Measurements from ENCODE around the gene TRIM72.
"Not testable (repeated sequence)": the region's sequence is repeated elsewhere in the genome, so short reads cannot be mapped to it uniquely, and the experiment has no call there.

TRIM72 gene

DNA sequence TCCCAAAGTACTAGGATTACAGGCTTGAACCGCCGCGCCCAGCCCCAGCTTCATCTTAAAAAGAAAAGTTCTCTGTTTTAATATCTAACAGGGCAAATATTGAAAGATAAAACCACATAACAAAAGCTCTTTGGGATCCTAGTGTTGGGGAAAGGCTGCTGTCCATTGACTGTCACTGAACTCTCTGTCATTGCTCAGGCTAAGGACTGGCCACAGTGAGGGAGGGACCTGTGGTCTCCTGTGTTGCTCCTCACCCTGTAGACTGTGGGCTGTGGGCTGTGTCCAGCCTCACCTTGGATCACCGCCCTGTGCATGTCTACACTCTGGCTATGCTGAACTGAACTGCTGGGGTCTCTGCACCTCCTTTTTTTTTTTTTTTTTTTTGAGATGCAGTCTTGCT lies 14.3 kb downstream of the TRIM72 start:
- no peak overlapping the region for H3K4me3 ChIP-seq (replicated peaks; ENCODE audit: low read depth, low read length)
- TF ChIP-seq, protein P1, sequence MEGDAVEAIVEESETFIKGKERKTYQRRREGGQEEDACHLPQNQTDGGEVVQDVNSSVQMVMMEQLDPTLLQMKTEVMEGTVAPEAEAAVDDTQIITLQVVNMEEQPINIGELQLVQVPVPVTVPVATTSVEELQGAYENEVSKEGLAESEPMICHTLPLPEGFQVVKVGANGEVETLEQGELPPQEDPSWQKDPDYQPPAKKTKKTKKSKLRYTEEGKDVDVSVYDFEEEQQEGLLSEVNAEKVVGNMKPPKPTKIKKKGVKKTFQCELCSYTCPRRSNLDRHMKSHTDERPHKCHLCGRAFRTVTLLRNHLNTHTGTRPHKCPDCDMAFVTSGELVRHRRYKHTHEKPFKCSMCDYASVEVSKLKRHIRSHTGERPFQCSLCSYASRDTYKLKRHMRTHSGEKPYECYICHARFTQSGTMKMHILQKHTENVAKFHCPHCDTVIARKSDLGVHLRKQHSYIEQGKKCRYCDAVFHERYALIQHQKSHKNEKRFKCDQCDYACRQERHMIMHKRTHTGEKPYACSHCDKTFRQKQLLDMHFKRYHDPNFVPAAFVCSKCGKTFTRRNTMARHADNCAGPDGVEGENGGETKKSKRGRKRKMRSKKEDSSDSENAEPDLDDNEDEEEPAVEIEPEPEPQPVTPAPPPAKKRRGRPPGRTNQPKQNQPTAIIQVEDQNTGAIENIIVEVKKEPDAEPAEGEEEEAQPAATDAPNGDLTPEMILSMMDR (IDR thresholded peaks at IDR 0.05; ENCODE audit: low read length, missing control alignments) = no peak
- no peak for DNase-seq (ENCODE audit: low read depth)

DNA sequence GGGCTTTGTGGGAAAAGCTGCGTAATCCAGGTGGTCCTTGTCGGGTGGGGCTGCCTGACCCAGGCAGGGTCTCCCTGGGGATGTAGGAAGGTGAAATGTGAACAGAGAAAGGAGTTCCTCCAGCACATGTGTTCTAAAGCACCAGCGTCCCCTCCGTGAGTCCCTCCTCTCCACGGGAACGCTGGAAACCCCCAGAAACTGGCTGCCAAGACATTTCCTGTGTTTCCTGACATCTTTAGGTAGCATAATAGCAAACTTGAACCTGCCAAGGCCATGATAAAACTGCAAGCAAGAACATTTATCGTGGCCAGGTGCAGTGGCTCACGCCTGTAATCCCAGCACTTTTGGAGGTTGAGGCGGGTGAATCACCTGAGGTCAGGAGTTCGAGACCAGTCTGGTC lies 15.6 kb downstream of the TRIM72 start:
- TF ChIP-seq, protein P1 (IDR thresholded peaks at IDR 0.05; ENCODE audit: low read length, missing control alignments) = no peak
- no peak for DNase-seq (ENCODE audit: low read depth)

DNA sequence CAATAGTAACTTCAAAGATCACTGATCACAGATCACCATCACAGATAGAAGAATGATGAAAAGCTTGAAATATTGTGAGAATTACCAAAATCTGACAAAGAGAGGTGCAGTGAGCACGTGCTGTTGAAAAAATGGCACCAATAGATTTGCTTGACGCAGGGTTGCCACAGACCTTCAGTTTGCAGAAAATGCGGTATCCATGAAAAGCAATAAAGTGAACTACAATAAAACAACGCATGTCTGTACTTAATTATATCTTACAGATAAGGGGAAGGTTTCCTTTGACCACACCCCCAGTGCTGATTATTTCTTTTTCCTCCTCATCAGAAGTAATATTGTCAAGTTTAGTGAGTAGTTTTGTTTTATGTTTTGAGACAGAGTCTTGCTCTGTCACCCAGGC lies 24.1 kb downstream of the TRIM72 start:
- no peak for DNase-seq (ENCODE audit: low read depth)
- H3K4me3 ChIP-seq (replicated peaks; ENCODE audit: low read depth, low read length) = no peak overlapping the region
- TF ChIP-seq, protein P1 (IDR thresholded peaks at IDR 0.05; ENCODE audit: low read length, missing control alignments) = no peak

More for the DNA sequence above, 15.6 kb downstream of the TRIM72 start:
- H3K4me3 ChIP-seq (replicated peaks; ENCODE audit: low read depth, low read length) = no peak overlapping the region

DNA sequence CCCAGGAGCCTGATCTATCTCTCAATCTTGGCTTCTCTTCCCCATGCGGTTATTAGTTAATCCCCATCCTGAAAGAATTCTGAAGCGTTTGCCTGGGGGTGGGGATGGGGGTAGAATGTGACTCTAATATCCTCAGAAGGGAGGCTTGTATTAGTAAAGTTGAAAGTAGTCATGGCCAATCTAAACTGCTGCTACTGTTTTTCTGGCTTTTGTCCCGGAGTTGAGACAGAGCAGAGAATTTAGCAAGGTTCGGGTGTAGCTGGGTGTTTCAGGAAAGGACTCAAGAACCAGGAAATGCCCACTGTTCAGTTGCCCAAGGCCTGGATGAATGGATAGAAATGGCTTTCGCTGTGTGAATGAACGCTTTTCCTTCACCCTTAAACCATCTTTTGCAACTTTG lies 28.3 kb downstream of the TRIM72 start:
- no peak overlapping the region for H3K4me3 ChIP-seq (replicated peaks; ENCODE audit: low read depth, low read length)
- TF ChIP-seq, protein P1 (IDR thresholded peaks at IDR 0.05; ENCODE audit: low read length, missing control alignments) = no peak
- DNase-seq (ENCODE audit: low read depth) = peak; percentile 25

DNA sequence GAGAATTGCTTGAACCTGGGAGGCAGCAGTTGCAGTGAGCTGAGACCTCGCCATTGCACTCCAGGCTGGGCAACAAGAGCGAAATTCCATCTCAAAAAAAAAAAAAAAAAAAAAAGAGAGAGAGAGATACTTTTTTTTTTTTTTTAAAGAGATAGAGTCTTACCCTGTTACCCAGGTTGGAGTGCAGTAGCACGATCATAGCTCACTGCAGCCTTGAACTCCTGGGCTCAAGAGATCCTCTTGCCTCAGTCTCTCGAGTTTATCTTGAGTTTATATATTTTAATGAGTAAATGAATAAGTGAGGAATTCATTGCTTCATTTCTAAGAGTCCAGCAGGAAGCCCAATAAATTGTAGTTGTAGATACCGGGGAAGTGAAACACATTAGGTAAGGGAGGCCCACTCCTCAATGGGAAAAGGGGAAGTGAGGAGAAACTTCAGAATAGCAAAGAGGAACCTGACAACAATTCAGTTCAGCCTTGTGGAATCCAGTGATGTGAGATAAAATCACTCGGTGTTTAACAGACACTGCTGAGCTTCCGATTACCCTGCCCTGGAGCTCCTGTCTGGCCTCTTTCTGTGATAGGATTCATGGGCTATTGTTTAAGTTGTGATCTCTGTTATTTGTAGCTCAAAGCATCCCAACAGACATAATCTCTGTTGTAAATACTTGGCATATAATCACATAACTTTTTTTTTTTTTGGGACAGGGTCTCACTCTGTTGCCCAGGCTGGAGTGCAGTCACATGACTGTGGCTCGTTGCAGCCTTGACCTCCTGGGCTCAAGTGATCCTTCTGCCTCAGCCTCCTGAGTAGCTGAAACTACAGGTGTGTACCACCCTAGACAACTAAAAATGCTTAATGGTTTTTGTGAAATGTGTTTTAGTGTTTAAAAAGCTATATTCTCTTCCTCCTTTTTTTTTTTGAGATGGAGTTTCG lies 30.1 kb downstream of the TRIM72 start:
- TF ChIP-seq, protein P1 (IDR thresholded peaks at IDR 0.05; ENCODE audit: low read length, missing control alignments) = no peak
- H3K4me3 ChIP-seq (replicated peaks; ENCODE audit: low read depth, low read length) = no peak overlapping the region
- DNase-seq (ENCODE audit: low read depth) = no peak

DNA sequence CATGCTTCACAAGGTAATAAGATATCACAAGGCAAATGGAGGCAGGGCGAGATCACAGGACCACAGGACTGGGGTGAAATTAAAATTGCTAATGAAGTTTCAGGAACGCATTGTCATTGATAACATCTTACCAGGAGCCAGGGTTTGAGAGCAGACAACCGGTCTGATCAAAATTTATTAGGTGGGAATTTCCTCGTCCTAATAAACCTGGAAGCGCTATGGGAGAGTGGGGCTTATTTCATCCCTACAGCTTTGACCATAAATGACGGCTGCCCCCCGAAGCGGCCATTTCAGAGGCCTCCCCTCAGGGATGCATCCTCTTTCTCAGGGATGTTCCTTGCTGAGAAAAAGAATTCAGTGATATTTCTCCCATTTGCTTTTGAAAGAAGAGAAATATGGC lies 31.7 kb downstream of the TRIM72 start:
- H3K4me3 ChIP-seq (replicated peaks; ENCODE audit: low read depth, low read length); DNase-seq (ENCODE audit: low read depth): not testable (repeated sequence)

DNA sequence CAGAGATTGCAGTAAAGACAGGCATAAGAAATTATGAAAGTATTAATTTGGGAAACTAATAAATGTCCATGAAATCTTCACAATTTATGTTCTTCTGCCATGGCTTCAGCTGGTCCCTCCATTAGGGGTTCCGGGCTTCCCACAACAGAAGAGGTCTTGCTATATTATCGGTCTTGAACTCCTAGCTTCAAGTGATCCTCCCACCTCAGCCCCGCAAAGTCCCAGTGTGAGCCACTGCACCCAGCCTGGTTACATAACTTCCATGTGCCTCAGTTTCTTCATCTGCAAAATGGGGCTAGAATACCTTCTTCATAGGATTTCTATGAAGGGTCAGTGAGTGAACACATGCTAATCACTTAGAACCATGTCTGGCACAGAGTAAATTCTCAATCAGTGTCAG lies 32.4 kb downstream of the TRIM72 start:
- DNase-seq (ENCODE audit: low read depth) = no peak

More for the DNA sequence above, 32.4 kb downstream of the TRIM72 start:
- TF ChIP-seq, protein P1 (IDR thresholded peaks at IDR 0.05; ENCODE audit: low read length, missing control alignments) = no peak
- no peak overlapping the region for H3K4me3 ChIP-seq (replicated peaks; ENCODE audit: low read depth, low read length)

Data from fibroblast of pulmonary artery (primary cell).